SK-N-SH treated with all-trans-retinoic acid at 6 μM for 48 hours (cell line): ENCODE results near the gene CENPU.

Source experiments
- ESRRG ChIP-seq: fragments of 250-450 bp; sonication (Bioruptor Pico); IDR thresholded peaks from 2 replicates; pipeline ENCODE4 v1.6.1; 2021; ENCODE audit warnings: mild to moderate bottlenecking
- ZFP3 ChIP-seq: fragments of 250-450 bp; sonication (Bioruptor Pico); IDR thresholded peaks from 2 replicates; pipeline ENCODE4 v1.5.0; 2020; ENCODE audit warnings: mild to moderate bottlenecking, moderate library complexity
- TF ChIP-seq, protein P1 (sequence below): fragments of 250-450 bp; sonication (Bioruptor Pico); IDR thresholded peaks from 2 replicates; pipeline ENCODE4 v1.8.0; 2020; ENCODE audit warnings: mild to moderate bottlenecking, moderate library complexity, borderline replicate concordance
- TF ChIP-seq, protein P2 (sequence below): fragments of 250-450 bp; sonication (Bioruptor Pico); IDR thresholded peaks from 2 replicates; pipeline ENCODE4 v1.5.0; 2020; ENCODE audit warnings: mild to moderate bottlenecking, moderate library complexity

DNA sequence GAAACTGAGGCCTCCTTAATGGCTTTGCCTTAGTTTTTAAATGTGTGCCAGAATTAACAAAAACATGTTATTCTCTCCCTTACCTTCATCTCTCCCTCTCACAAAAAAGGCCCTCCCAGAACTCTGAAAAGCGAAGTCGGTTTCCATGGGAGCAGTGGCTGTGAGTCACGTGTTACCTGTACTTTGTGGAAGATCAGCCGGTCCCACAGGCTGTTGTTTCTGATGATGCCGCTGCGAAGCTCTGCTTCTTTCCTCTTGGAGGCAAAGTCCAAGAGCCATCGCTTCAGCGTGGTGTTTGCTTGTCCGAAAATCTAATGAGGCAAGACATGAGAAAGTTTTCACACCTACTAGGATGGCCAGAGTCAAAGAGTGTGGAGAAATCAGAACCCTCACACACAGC is 32.5 kb upstream of the CENPU start:
- TF ChIP-seq ZFP3 (CRISPR knock-in tag) (no peak), ESRRG (CRISPR knock-in tag) (no peak)
- TF ChIP-seq, protein P1, sequence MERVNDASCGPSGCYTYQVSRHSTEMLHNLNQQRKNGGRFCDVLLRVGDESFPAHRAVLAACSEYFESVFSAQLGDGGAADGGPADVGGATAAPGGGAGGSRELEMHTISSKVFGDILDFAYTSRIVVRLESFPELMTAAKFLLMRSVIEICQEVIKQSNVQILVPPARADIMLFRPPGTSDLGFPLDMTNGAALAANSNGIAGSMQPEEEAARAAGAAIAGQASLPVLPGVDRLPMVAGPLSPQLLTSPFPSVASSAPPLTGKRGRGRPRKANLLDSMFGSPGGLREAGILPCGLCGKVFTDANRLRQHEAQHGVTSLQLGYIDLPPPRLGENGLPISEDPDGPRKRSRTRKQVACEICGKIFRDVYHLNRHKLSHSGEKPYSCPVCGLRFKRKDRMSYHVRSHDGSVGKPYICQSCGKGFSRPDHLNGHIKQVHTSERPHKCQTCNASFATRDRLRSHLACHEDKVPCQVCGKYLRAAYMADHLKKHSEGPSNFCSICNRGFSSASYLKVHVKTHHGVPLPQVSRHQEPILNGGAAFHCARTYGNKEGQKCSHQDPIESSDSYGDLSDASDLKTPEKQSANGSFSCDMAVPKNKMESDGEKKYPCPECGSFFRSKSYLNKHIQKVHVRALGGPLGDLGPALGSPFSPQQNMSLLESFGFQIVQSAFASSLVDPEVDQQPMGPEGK (CRISPR knock-in tag) = no peak
- TF ChIP-seq, protein P2, sequence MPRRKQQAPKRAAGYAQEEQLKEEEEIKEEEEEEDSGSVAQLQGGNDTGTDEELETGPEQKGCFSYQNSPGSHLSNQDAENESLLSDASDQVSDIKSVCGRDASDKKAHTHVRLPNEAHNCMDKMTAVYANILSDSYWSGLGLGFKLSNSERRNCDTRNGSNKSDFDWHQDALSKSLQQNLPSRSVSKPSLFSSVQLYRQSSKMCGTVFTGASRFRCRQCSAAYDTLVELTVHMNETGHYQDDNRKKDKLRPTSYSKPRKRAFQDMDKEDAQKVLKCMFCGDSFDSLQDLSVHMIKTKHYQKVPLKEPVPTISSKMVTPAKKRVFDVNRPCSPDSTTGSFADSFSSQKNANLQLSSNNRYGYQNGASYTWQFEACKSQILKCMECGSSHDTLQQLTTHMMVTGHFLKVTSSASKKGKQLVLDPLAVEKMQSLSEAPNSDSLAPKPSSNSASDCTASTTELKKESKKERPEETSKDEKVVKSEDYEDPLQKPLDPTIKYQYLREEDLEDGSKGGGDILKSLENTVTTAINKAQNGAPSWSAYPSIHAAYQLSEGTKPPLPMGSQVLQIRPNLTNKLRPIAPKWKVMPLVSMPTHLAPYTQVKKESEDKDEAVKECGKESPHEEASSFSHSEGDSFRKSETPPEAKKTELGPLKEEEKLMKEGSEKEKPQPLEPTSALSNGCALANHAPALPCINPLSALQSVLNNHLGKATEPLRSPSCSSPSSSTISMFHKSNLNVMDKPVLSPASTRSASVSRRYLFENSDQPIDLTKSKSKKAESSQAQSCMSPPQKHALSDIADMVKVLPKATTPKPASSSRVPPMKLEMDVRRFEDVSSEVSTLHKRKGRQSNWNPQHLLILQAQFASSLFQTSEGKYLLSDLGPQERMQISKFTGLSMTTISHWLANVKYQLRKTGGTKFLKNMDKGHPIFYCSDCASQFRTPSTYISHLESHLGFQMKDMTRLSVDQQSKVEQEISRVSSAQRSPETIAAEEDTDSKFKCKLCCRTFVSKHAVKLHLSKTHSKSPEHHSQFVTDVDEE (CRISPR knock-in tag) = no peak
